HG03060 (cell line): Measurements from ENCODE around the gene GFOD1.
A peak's percentile ranks its signal among the peaks of the same experiment; 100 is the strongest.
"Not testable (repeated sequence)": the region's sequence is repeated elsewhere in the genome, so short reads cannot be mapped to it uniquely, and the experiment has no call there.

Experiments
- ATAC-seq: cut with Tn5 transposase; IDR thresholded peaks from one replicate; pipeline ENCODE4 v1.9.1; 2021; ENCODE audit warnings: low read depth, moderate number of reproducible peaks; ENCODE audit not compliant: unreplicated experiment

The GFOD1 gene

DNA sequence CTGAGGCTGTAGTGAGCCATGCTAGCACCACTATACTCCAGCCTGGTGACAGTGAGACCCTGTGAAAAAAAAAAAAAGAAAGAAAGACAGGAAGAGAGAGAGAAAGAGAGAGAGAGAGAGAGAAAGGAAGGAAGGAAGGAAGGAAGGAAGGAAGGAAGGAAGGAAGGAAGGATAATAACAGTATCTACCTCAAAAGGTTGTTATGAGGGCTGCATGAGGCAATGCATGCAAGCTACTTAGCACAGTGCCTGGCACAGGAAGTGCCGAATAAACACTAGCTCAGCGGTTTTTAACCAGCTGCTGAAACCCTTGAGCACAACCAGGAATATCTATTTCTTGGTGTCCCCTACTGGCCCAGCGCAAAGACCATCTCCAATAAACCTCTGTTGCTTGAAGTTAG lies 96.7 kb downstream of the GFOD1 start:
- no peak for ATAC-seq

DNA sequence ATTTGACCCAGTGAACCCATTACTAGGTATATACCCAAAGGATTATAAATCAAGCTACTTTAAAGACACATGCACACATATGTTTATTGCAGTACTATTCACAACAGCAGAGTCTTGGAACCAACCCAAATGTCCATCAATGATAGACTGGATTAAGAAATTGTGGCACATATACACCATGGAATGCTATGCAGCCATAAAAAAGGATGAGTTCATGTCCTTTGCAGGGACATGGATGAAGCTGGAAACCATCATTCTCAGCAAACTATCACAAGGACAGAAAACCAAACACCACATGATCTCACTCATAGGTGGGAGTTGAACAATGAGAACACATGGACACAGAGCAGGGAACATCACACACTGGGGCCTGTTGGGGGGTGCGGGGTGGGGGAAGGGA lies 98.2 kb downstream of the GFOD1 start:
- ATAC-seq = not testable (repeated sequence)

DNA sequence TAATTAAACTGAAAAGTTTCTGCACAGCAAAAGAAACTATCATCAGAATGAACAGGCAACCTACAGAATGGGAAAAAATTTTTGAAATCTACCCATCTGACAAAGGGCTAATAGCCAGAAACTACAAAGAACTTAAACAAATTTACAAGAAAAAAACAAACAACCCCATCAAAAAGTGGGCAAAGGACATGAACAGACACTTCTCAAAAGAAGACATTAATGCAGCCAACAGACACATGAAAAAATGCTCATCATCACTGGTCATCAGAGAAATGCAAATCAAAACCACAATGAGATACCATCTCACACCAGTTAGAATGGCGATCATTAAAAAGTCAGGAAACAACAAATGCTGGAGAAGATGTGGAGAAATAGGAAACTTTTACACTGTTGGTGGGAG lies 98.6 kb downstream of the GFOD1 start:
- ATAC-seq = not testable (repeated sequence)

DNA sequence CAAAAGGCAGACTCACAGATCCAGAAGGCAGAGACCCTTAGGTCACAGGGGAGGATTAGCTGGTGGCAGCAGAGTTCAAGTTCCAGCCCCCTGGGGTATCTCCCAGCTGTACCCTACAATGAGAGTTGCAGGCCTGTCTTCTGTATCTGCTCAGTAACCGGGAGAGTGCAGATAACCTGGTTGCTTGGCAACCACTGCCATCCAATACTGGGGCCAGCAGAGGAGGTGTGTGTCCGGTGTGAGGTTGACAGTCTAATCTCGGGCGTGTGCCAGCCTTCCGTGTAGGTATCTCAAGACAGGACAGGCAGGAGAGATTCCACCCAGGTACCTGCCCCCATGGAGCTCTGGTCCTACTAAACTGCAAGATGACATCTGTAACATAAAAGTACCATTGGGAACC lies 102.4 kb downstream of the GFOD1 start:
- no peak for ATAC-seq

DNA sequence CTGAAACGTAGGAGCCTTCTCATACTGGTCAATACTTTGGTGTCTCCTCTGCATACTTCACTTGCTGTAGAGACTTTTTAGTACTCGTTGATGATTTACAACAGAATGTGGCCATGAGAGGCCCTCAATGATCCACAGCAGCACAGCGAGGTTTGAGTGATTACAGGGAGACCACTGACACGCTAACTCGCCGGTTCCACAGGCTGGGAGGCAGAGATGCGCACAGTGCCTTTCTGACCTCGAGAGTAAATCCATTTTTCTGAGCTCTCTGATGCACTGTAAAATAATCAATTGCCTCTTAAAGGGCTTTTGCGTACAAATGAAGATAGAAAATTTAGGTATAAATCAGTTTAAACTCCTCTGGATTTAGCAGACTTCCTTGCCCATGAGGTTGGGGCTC lies 102.9 kb downstream of the GFOD1 start:
- no peak for ATAC-seq

DNA sequence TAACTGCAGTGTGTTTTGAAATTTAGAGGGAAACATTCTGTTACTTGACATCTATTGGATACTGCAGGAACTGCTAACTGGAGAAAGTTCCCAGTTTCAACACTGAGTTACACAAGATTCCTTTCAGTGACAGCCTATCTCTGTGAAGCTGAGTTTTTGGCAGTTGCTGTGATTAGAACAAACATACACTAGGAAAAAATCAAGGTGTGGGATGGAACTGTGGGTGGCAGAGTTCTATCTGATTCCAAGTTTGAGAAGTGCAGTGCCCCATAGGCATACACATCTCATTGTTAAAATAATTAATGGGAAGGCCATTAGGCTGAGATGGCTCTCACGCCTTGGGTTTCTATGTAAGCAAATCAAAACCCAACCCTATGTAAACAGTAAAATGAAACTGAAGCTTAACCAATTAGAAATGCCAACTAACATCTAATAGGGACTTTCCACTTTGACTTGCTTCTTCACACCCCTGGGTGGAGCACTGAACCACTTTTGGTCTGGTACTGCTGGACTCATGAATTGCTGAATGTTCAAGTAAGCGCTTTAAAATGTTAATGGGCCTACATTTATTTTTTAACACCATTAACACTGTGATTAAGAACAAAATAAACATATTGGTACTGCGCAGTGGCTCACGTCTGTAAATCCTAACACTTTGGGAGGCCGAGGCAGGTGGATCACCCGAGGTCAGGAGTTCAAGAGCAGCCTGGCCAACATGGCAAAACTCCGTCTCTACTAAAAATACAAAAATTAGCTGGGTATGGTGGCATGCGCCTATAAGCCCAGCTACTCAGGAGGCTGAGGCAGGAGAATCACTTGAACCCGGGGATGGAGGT lies 103.9 kb downstream of the GFOD1 start:
- peak; percentile 95 for ATAC-seq

DNA sequence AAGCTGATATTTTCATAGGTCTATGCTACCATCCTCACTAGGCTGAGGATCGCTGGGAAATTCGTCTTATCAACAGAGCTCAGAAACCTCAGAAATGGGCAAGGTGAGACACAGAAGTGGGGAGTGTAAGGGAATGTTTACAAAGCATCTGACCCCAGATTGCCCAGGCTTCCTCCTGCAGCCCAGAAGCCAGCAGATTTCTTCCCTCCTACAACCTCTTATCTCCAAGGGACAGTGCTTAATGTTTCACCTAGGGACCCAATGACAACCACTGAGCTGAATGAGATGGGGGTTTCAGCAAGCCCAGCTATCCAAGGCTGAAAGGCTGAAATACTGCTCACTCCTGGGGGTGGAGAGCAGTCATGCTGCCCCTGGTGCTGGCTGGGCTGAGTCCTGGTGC lies 106.6 kb downstream of the GFOD1 start:
- no peak for ATAC-seq

DNA sequence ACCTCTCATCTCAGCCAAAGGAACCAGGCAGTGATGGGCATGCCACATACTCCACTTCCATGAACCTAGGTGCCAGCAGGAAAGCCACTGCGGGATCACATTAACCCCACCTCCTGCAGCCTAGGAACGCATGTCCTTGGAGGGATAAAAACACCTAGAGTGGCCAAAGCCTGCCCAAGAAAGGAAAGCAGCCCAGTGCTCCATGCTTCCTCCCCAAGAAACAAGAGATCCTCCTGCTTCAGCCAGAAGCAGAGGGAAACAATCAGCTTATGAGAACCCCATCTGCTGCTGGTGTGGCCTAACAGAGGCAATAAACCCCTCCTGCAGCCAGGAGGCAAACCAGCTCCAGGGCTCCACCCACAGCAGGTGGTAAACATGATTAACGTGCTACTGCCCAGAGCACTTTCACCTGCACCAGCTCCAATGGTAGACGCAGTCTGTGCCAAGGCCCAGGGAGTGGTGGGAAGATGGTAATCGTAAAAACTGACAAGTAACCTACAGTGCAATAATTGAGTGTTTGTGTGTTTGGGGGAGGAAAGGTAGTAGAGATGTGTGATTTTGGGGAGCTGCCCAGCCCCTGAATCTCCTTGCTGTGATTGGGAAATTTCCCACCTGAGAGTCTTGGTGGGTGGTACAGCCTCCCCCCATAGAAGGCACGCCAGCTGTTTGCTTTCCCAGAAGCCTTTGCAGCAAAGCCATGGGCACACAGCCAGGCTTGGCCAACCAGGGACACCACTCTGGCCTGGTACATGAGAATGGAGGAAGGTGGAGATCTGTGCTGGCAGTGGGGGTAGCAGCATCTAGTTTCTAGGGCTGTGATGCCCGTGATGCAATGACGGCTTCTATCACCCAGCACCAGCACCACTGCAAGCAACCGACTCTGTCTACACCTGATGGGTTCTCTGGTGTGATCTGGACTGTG lies 108.5 kb downstream of the GFOD1 start:
- ATAC-seq = no peak

DNA sequence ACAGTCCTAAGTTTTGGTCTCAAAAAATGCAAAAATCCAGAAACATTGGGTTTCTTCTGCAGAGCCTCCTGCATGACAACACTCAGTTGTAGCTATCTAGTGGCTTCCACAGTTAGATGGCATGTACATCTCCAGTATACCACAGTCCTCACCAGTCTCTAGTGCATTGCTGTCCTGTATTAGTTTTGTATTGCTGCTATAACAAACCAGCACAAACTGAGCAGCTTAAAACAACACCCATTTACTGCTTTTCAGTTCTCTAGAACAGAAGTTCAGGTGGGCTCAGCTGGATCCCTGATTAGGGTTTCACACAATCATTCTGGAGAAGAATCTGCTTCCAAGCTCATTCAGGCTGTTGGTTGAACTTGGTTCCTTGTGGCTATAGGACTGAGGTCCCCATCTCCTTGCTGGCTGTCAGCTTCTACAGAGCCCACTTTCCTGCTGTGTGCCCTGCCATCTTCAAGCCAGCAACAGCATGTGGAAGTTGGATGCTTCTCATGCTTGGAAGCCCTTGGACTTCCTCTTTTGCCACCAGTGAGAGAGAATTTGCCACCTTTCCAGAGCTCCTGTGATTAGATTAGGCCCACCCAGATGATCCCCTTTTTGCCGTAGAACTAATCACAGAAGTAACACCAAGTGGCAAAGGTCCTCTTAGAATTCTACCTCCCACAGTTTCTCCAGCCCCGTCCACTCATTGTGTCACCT lies 110.2 kb downstream of the GFOD1 start:
- ATAC-seq = no peak

DNA sequence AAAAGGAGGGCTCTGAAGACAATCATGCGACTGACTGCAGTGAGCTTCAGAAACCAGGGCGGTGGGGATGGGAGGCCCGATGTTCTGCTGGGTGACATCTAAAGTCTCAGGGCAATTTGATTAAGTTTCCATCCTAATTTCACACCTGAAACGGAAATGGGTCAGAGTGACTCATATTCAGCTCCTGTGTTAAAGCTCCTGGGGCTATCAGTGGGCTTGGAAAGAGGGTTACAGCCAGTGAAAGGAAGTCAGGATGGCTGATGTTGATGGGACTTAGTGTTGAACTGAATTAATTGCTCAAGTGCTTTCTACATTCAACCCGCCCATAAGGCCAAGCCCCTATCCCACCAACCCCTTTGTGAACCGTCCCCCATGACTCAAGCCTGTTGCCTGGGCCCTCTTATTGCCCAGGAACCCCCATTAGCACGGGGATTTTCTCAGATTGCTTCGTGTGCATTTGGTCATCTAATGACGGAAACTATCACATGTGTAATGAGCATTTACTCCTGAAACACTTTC lies 112.0 kb downstream of the GFOD1 start:
- peak; percentile 60 for ATAC-seq

DNA sequence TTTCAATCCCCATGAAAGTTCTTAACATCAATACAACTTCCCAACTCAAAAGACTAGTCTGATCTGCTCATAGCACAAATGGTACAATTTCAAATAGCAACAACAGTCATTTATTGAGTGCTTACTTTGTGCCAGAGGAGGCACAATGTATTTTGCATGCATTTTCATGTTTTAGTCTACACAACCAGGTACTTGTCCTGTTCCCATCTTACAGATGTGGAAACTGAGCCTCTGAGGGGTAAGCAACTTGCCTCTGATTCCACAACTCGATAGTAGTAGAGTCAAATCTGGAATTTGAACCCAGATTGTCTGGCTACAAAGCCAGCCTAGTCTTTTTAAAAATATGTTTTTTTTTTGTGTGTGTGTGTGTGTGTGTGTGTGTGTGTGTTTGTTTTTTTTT lies 113.5 kb downstream of the GFOD1 start:
- no peak for ATAC-seq

DNA sequence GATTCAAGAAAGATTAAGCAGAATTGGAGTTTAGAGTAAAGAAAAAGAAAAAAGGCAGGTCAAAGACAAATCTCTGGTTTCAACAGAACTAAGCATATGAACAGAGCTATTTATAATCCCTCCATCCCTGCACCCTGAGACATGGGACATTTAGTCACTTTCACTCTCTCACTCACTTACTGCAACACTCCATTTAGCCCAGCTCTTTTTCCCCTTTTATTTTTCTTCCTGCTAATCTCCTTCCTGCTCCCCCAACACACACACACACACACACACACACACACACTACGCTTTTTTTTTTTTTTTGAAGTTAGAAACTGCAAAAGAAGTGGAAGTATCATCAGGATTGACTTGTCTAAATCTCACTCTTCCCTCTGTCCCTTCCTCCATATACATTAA lies 113.9 kb downstream of the GFOD1 start:
- no peak for ATAC-seq

DNA sequence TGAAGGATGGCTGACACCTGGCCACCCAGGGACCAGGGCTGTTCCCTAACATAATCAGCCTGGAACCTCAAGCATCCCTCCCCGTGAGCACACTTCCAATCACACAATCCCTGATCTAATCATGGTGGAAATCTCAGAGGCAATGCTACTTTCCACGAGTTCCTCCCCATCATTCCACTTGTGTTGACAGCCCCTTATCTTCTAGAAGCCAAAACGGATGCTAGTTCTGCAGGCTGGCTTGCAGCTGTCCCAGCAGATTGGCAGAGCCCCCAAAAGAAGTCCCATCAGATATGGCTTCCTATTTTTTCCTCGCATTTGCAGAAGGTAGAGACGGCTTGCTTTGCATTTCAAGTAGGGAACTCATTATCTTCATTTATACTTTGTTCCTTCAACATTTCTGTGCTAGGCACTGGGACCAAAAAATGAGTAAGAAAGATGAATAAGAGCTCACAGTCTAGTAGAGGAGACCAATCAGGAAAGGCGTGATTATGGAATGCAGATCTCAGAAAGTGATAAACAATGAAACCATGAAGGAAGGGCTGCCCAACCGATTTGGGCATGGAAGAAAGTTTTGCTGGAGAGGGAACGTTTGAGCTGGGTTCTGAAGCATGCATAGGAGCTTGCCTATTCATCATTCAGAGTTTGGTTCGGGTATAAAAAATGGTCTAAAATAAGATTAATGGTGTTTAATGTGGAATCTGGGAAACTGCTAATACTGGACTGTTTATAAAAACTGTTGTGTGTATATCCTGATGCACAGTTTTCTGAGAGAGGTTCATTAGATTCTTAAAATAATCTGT lies 114.5 kb downstream of the GFOD1 start:
- no peak for ATAC-seq

DNA sequence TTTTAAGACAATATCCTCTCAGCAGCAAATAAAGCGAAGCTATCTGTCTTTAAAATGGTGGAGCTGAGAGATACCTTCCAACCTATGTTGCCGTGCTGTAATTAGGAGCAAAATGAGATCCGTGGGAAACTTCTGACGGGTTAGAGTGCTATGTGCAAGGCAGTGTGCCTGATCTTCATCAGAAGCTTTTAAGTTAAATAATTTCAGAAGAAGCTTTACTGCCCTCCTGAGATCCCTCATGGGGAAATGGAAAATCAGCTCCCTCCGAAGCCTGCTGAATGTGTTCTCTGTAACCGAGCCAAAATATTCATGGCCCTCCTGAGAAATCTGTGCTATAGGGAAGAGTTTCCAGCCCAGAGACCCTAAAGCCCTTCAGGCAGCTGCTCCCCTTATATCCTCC lies 115.3 kb downstream of the GFOD1 start:
- ATAC-seq = no peak

DNA sequence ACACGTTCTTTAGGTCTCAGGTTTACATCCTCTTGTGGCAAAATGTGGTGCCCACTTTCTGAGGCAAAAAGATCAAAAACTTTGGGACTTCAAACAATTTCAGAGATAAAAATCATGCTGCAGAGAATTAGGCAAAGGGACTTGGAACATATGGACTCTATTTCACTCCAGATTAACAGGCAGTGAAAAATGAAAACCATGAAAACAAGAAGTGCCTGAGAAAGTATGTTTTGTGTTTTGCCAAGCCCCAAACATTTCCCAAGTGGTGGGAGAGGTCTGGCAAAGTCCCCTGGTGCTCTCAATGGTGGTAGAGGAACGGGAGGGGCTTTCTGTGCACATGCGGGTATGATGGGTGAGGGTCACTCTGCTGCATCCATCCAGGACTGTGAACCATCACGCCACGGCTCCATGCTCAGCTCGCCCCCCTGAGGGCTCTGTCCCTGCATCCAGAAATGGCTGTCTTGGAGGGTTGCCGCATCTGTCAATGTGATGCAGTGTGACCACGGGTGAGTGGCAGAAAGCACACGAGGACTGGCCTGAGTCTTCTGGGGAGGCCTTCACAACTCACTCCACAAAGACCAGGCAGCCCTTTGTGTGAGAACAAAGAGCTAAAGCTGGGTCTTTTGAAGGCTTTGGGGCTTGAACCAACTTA lies 115.9 kb downstream of the GFOD1 start:
- no peak for ATAC-seq

DNA sequence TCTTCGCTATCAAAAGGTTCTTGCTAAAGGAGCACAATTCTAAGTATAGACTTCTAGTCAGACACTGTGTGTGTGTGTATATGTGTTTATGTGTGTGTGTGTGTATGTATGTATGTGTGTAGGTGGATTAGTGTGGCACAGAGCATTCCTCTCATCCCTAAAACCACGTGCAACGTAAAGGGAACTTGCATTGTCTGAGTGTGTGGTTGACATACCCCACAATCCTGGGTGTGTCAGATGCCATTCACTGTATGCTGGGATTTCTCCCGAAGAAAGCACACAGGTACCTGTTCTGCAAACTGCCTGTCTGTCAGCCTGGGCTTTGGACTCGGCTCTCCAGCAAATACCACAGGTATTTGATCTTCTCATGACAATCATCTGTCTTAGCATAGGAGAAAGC lies 116.8 kb downstream of the GFOD1 start:
- ATAC-seq = no peak

DNA sequence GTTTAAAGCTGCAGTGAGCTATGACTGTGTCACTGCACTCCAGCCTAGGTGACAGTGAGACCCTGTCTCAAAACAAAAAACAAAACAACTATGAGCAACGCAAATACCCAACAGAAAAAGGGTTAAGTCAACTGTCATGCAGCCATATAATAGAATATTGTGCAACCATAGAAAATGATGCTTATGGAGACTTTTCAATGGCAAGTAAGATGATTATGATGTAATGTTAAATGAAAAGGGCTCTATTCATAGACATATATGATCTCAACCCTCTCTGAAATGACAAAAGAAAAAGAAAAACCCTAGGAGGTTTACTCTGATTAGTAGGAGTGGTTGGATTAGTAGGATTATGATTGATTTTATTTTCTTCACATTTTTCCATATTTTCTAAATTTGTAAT lies 117.8 kb downstream of the GFOD1 start:
- no peak for ATAC-seq

DNA sequence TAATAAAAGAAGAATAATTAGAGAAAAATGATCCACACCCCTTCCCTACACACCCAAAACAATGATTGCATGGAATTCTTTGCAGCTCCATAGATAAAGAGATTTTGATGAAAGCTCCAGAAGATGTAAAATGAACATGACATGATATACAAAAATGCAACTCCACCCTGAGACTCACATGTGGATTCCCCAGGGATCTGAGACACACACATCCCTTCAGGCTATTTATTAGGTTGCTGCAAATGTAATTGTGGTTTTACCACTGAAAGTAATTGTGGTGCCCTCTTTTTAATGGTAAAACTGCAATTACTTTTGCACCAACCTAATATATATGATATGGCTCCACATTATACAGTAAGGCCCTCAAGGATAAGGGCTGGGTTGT lies 118.7 kb downstream of the GFOD1 start:
- ATAC-seq = no peak

DNA sequence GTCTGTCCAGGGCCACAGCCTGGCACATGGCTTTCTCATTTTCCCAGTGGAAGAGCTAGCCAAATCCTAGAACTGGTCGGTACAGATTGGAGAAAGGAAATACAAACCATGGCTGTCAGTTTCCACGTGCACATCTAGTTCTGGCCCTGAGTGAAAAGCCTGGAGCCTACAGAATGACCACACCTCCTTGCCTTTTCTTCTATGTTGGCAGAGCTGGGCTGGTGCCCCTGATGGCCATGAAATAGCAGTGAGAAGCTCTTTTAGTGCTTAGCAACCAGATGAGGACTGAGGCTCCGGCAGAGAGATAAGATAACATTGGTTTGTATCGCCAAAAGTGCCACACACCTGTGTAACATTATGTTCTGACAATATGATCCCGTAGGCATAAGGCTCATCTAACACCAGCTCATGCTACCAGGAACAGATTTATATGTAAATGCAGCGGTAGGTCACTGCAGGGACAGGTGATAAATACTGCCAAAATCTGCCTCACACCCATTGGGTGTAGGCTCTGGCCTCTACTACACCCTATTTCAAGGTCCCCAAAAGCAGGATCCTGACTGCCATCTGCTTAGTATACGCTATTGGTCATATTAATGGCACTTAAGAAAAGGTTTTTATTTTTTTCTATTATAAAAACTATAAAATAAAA lies 119.2 kb downstream of the GFOD1 start:
- no peak for ATAC-seq
